Heart left ventricle (tissue), 13 donors: ENCODE data around the gene SASS6.

ENCODE experiments used
- CTCF ChIP-seq, 12 donors: fragments of 200-600 bp; sonication (generic) in 4 of 12; IDR thresholded peaks; one replicate each; pipeline versions ENCODE4 v1.5.0 to v1.8.0; 2018 to 2022; ENCODE audit warnings: antibody characterized with exemption in 12 of 12, mild to moderate bottlenecking in 5 of 12
- POLR2A ChIP-seq, 2 donors: fragments of 450-650 bp; IDR thresholded peaks; one replicate each; pipeline ENCODE4 v1.6.1; 2017; ENCODE audit warnings: antibody characterized with exemption in 2 of 2, mild to moderate bottlenecking in 2 of 2, moderate library complexity in 2 of 2
- donor health status: ischemic (EF 13 %, LVEDD 7.1; RV severe dilation, severe dysfunction).
- donor health status: DM: no; HTN: yes; CAD: no.
- donor health status: DM: no; HTN: no; CAD: no.
- donor health status: ischemic (EF 25% LVEDD 6.9; RV normal size, moderate dysfunction).
- donor health status: ischemic (EF 25% LVEDD 5.7; RV mildly dilated, moderate dysfunction).
- donor health status: ischemic (EF 35%, LVEDD 5.7; RV mildly dilated, moderate dysfunction).
- donor health status: nonischemic (EF 11% LVEDD 7.7; RV severe dilation, severe dysfunction).
- donor health status: DM: yes; HTN: yes; CAD: no.
- donor health status: PGD.
- donor health status: ischemic (EF 29% LVEDD 5.4; RV normal size, mild dysfunction).
- donor health status: nonischemic (EF 23%, LVEDD 6.1; RV moderate dilation, normal function).

GRCh38 chr1:100178091-100178490, 45.4 kb upstream of the SASS6 start, which contains the start of gene LRRC39:
- TF ChIP-seq CTCF (IDR thresholded peaks at IDR 0.05) (no peak), POLR2A (IDR thresholded peaks at IDR 0.05) (no peak)
